Spinal cord (tissue), 10 donors: ENCODE results near the gene PMPCA. TPM values are rescaled to one million over a fixed set of nuclear protein-coding genes. Genes with fewer than 3 reads are reported as not detected.

Experiments
- DNase-seq, 6 donors: peaks; one replicate each; pipeline versions ENCODE4 v3.0.0 to v3.0.0-alpha.2; 2013 to 2015; ENCODE audit warnings: low spot score in 6 of 6, low read depth in 4 of 6
- H3K27ac ChIP-seq: one replicate; pipeline ENCODE4 v1.5.1; 2013; ENCODE audit warnings: low read depth, low read length, control low read depth
- H3K27me3 ChIP-seq: one replicate; pipeline ENCODE4 v1.6.1; 2013; ENCODE audit warnings: low read length; ENCODE audit not compliant: control insufficient read depth, insufficient read depth
- H3K36me3 ChIP-seq: one replicate; pipeline ENCODE4 v1.6.1; 2013; ENCODE audit warnings: low read length; ENCODE audit not compliant: control insufficient read depth, insufficient read depth
- H3K4me1 ChIP-seq: one replicate; pipeline ENCODE4 v1.6.1; 2013; ENCODE audit warnings: low read length; ENCODE audit not compliant: control insufficient read depth, insufficient read depth
- H3K4me3 ChIP-seq: one replicate; pipeline ENCODE4 v1.5.1; 2013; ENCODE audit warnings: low read depth, low read length, control low read depth
- H3K9me3 ChIP-seq: one replicate; pipeline ENCODE4 v1.6.1; 2013; ENCODE audit warnings: low read length; ENCODE audit not compliant: control insufficient read depth, insufficient read depth
- WGBS: methylation state at CpG from one replicate; pipeline ENCODE4 v1.1.5; 2013; ENCODE audit warnings: missing lambda C conversion rate; ENCODE audit not compliant: insufficient coverage; 5-methylcytosine and 5-hydroxymethylcytosine counted together
- polyA plus RNA-seq, 2 donors: library from polyadenylated mRNA; unstranded; fragments of 120-200 nt; gene quantifications; one replicate each; pipeline ENCODE4 v1.2.1, GENCODE V29; 2013; ENCODE audit not compliant: insufficient read length in 2 of 2
- total RNA-seq, 2 donors: library from RNA; depleted of rRNA in 1 of 2; stranded (reverse); fragments of 120-200 nt in 1 of 2; fragments of >200 nt in 1 of 2; gene quantifications; one replicate each; pipeline versions ENCODE4 v1.2.3 to v1.2.4, GENCODE V29; 2013 to 2014
- donor health status: healthy.

The PMPCA gene
- total and polyA plus RNA-seq, 4 donors, result 22.8 to 57.4 (median 44.6) TPM

- no peaks in the 10 kb centered on the region for H3K27me3 ChIP-seq
- WGBS, result 94% methylated on average over 21 of the region's 21 CpGs
- H3K4me1 ChIP-seq, result no peaks in the 10 kb centered on the region
- peaks cover 95% of the 10 kb centered on the region for H3K36me3 ChIP-seq
- no peak for DNase-seq
- no peaks in the 10 kb centered on the region for H3K9me3 ChIP-seq
- H3K4me3 ChIP-seq, result no peak overlapping the region
- no peak overlapping the region for H3K27ac ChIP-seq
These were observed 17.7 kb upstream of the PMPCA start for GRCh38 chr9:136392538-136393449.

- 95% methylated on average over 17 of the region's 17 CpGs for WGBS
- DNase-seq, result no peak
- no peak overlapping the region for H3K27ac ChIP-seq
- H3K27me3 ChIP-seq, result no peaks in the 10 kb centered on the region
- H3K4me3 ChIP-seq, result no peak overlapping the region
- no peaks in the 10 kb centered on the region for H3K9me3 ChIP-seq
- H3K4me1 ChIP-seq, result peaks cover 4% of the 10 kb centered on the region
- peaks cover 95% of the 10 kb centered on the region for H3K36me3 ChIP-seq
These were observed 16.9 kb upstream of the PMPCA start for GRCh38 chr9:136393531-136393930.

- no peaks in the 10 kb centered on the region for H3K27me3 ChIP-seq
- H3K4me3 ChIP-seq, result no peak overlapping the region
- no peak for DNase-seq
- H3K4me1 ChIP-seq, result peaks cover 13% of the 10 kb centered on the region
- no peak overlapping the region for H3K27ac ChIP-seq
- peaks cover 93% of the 10 kb centered on the region for H3K36me3 ChIP-seq
- WGBS, result 98% methylated on average over 20 of the region's 21 CpGs
- no peaks in the 10 kb centered on the region for H3K9me3 ChIP-seq
These were observed 16.0 kb upstream of the PMPCA start for GRCh38 chr9:136394312-136395019.

- DNase-seq, result no peak
- H3K27me3 ChIP-seq, result no peaks in the 10 kb centered on the region
- no peak overlapping the region for H3K27ac ChIP-seq
- peaks cover 14% of the 10 kb centered on the region for H3K4me1 ChIP-seq
- peaks cover 87% of the 10 kb centered on the region for H3K36me3 ChIP-seq
- no peaks in the 10 kb centered on the region for H3K9me3 ChIP-seq
- H3K4me3 ChIP-seq, result no peak overlapping the region
- WGBS, result 97% methylated on average over 13 of the region's 13 CpGs
These were observed 15.5 kb upstream of the PMPCA start for GRCh38 chr9:136395020-136395340.

- DNase-seq, result no peak
- 93% methylated on average over 26 of the region's 26 CpGs for WGBS
- Histone ChIP-seq H3K4me1 (peaks cover 19% of the 10 kb centered on the region), H3K27ac (no peak overlapping the region), H3K4me3 (no peak overlapping the region), H3K36me3 (peaks cover 81% of the 10 kb centered on the region), H3K9me3 (no peaks in the 10 kb centered on the region), H3K27me3 (no peaks in the 10 kb centered on the region)
These were observed 14.9 kb upstream of the PMPCA start for GRCh38 chr9:136395345-136396218.

- Histone ChIP-seq H3K4me1 (peaks cover 21% of the 10 kb centered on the region), H3K4me3 (no peak overlapping the region), H3K36me3 (peaks cover 79% of the 10 kb centered on the region), H3K9me3 (no peaks in the 10 kb centered on the region), H3K27me3 (no peaks in the 10 kb centered on the region), H3K27ac (no peak overlapping the region)
- no peak for DNase-seq
- 100% methylated on average over 2 of the region's 4 CpGs for WGBS
These were observed 14.3 kb upstream of the PMPCA start for GRCh38 chr9:136396219-136396515.

GRCh38 chr9:136397643-136398042, 12.8 kb upstream of the PMPCA start:
- peaks cover 21% of the 10 kb centered on the region for H3K4me1 ChIP-seq
- H3K27ac ChIP-seq, result no peak overlapping the region
- no CpG with 5 or more reads among the region's 6 CpGs for WGBS
- no peak overlapping the region for H3K4me3 ChIP-seq
- DNase-seq, result no peak
- H3K36me3 ChIP-seq, result peaks cover 80% of the 10 kb centered on the region
- no peaks in the 10 kb centered on the region for H3K27me3 ChIP-seq
- no peaks in the 10 kb centered on the region for H3K9me3 ChIP-seq

- H3K4me1 ChIP-seq, result peaks cover 21% of the 10 kb centered on the region
- H3K27me3 ChIP-seq, result no peaks in the 10 kb centered on the region
- no peak overlapping the region for H3K27ac ChIP-seq
- H3K4me3 ChIP-seq, result no peak overlapping the region
- peaks cover 79% of the 10 kb centered on the region for H3K36me3 ChIP-seq
- H3K9me3 ChIP-seq, result no peaks in the 10 kb centered on the region
- no peak for DNase-seq
- WGBS, result 98% methylated on average over 12 of the region's 12 CpGs
These were observed 12.2 kb upstream of the PMPCA start for GRCh38 chr9:136398286-136398685.

- peaks cover 21% of the 10 kb centered on the region for H3K4me1 ChIP-seq
- WGBS, result 2% methylated on average over 67 of the region's 67 CpGs
- H3K9me3 ChIP-seq, result no peaks in the 10 kb centered on the region
- H3K36me3 ChIP-seq, result peaks cover 79% of the 10 kb centered on the region
- no peaks in the 10 kb centered on the region for H3K27me3 ChIP-seq
- H3K27ac ChIP-seq, result no peak overlapping the region
- H3K4me3 ChIP-seq, result peak overlapping the region; percentile 62
- DNase-seq, result no peak
These were observed 11.1 kb upstream of the PMPCA start for GRCh38 chr9:136399176-136400037.
